Gastrocnemius medialis (tissue), 4 donors: ENCODE results near the gene IL26.

Experiments
- CTCF ChIP-seq, 5 experiments: fragments of 450-650 bp in 3 of 5; fragments of 200-600 bp in 2 of 5; sonication (generic) in 2 of 5; IDR thresholded peaks in 4 of 5; conservative IDR thresholded peaks in 1 of 5; 1 replicate in 4 of 5; 2 replicates in 1 of 5; pipeline ENCODE4 v1.5.1; 2016 to 2019; ENCODE audit warnings: antibody characterized with exemption in 5 of 5, mild to moderate bottlenecking in 3 of 5, moderate library complexity in 3 of 5
- POLR2A ChIP-seq, 2 donors: fragments of 450-650 bp; IDR thresholded peaks; one replicate each; pipeline ENCODE4 v1.6.1; 2017; ENCODE audit warnings: antibody characterized with exemption in 2 of 2, mild to moderate bottlenecking in 2 of 2, moderate library complexity in 2 of 2

- TF ChIP-seq CTCF (IDR thresholded peaks at IDR 0.05 in 4 of 5, conservative IDR thresholded peaks at IDR 0.05 in 1 of 5) (no peak), POLR2A (IDR thresholded peaks at IDR 0.05) (no peak)
Observed at GRCh38 chr12:68170726-68171125, 54.9 kb downstream of the IL26 start.
